CD4-positive, alpha-beta T cell treated with Interleukin-12 subunit alpha and Interleukin-12 subunit beta, for 1 hour (primary cell): ENCODE data around the gene CAMTA1.

Source experiments
- DNase-seq: peaks from one replicate; pipeline ENCODE4 v3.0.0-alpha.2; 2020

The CAMTA1 gene

GRCh38 chr1:7578206-7578605, 793.0 kb downstream of the CAMTA1 start:
- DNase-seq, result no peak

DNA sequence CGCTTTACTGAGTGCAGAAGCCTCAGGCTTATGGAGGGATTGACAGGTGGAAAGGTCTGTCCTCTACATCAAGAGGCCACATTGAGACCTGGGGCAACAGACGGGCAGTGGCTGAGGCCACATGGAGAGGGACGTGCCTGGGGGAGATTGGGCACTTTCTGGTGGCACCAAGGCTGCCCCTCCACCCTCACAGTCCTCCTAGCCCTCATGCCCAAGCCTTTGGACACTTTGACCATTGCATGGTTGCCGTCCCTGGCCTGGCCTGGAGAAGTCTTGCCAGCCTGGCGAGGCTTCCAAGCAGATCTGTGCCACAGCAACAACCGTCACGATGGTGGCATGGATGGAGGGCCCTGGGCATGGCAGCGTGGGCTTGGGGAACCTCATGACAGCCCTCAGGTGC, 793.8 kb downstream of the CAMTA1 start:
- DNase-seq, result no peak

DNA sequence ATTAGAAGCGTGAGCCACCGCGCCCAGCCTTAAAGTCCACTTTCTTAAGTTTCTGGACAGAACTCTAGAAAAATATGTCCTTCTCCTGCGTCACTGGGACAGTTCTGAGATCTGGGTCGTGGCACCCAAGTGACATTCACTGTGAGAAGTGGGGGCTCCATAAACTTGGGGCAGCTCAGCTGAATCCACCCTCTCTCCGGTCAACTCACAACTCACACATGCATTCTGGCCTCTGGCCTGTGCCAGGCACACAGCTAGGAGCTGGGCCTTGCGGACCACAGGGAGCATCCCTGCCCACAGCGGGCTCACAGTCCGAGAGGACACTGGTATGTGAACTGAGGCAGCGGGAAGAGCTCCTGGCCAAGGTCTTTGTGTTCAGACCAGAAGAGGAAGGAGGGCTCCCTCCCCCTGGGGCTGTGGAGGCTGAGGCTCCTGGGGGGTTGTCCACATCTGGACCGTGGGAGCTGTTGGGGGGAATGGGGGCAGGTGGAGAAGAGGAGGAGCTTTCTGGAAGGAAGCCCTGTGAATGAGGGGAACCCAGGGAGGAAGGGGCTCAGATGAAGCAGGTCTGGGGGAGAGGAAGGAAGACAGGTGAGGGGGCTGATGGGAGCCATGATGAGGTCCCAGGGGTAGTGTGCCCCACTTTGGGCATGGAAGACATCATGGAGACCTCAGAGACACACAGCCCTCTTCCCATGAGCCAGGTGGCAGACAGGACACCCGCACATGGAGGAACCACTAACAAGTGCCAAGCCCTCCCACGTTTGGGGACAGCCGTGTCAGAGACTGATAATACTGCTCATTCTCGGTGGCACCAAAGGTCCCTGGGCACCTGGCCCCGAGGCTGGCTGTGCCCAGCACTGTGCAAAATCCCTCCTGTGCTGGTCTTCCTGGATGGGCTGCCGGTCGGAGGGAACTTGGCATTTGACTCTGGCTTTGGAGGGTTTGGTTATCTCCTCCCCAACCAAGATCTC, 794.9 kb downstream of the CAMTA1 start:
- DNase-seq, result no peak

DNA sequence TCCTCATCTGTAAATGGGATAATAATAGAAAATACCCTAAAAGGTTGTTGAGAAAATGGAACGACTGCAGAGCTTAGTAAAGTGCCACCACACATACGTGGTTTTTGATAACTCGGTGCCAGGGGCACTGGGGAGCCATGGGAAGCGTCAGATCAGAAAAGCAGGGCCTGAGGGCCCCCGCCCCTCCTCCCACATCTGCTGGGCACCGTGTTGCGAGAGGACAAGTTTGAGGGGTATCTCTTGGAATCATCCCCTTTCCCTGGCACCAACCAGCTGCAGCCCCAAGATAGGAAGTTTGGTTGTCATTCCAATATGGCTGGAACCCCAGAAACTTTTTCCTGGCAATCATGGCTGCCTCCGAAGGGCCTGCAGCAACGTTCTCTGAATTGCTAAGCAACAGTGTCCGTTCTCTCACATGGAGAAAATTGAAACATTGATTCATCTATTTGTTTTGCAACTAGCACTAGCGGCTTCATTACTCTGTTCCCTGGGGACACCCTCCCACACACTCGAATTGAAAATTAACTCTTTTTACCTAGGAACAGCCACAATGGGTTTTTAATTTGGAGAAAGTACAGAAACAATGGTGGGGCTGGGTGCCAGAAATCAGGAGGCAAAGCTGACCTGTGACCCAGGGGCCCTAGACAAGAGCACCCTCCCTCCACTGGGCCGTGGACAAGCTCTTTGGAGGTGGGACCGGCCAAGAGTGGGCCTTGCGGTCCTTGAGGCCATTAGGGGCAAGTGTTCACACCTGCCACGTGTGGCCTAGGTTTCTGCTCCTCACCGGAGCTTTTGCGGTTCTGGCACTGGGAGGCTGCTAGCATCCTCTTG, 795.9 kb downstream of the CAMTA1 start:
- DNase-seq, result no peak

DNA sequence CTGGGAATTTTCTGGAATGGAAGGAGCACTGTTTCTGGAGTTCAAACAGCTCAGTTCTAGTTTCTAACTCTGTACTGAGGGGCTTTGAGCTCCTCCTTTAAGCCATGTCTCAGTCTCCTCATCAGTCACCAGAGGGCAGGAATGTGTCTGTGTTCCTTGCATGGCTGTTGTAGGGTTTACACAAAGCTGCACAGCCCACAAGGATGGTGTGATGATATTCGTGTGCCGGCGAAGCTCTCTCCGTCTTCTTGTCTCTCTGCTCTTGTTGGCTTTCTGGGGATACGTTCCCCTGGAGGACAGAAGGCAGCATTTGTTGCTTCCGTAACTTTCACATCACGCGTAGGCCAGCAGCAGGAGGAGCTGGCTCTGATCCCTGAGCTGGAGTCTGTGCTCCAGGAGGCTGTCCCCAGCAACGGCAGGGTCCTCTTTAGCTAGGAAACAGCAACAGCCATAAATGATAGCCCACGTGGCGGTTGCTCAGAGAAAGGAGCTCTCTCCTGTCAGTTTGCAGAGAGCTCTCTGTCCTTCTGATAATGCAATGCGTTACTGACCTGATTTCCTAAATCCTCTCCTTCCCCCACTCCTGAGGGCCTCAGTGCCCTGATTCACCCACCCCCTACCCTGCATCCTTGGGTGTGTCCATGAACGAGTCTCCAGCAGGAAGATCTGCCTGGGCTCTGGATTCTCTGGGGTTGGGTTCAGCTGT, 796.7 kb downstream of the CAMTA1 start:
- no peak for DNase-seq

DNA sequence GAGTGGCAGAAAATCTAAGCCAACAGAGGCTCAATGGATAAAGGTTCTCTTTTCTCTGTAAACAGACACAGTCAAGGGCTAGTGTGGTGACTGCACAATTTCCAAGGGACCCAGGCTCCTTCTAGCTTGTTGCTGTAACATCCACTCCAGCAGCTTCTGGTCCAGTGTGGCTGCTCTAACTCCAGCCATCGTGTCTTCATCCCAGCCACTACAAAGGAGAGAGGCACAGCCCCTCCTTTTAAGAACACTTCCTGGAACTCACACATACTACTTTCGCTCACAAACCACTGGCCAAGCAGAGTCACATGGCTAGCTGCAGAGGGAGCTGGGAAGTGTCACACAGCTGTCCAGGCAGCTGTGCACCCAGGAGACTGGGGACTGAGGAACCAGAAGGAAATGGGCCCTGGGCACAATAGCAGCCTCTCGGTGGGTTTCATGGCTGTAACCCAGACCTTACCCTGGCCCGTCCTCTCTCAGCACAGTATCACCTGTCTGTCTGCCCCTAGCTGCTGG, 797.3 kb downstream of the CAMTA1 start:
- no peak for DNase-seq

GRCh38 chr1:7583291-7584096, 798.2 kb downstream of the CAMTA1 start:
- DNase-seq, result no peak

DNA sequence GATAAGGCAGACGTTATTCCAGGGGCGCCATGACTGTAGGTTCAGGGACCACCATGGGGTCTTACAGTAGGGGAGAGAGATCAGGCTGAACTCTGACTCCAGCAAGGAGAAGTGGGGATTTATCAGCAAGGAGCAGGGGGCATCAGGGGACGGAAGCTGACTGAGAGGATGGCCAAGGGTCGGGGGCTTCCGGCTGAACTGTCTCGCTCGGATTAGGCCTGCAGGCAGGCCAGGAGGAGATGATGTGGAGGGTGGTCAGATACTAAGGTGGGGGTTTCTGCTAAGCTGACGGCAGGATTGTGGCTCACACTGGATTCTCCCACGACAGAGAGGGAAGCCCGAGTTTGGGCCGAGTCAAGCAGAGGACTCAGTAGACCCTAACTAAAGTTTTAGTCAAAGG, 798.9 kb downstream of the CAMTA1 start:
- no peak for DNase-seq

DNA sequence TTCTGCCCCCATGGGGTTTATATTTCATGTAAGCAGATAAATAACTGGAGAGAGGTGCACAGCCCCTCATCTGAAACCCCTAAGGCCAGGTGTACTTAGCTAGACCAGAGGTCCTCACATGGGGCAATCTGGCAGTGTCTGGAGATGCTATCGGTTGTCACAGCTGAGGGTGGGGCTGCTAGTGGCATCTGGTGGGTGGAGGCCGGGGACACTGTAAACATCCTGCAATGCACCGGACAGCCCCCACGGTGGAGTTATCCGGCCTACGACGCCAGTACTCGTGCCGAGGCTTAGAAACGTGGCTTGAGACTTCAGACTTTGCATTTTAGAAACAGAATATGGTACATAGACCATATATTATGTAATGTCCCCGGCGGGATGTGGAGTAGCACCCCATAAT, 799.4 kb downstream of the CAMTA1 start:
- no peak for DNase-seq

GRCh38 chr1:7585216-7585907, 800.1 kb downstream of the CAMTA1 start:
- no peak for DNase-seq

DNA sequence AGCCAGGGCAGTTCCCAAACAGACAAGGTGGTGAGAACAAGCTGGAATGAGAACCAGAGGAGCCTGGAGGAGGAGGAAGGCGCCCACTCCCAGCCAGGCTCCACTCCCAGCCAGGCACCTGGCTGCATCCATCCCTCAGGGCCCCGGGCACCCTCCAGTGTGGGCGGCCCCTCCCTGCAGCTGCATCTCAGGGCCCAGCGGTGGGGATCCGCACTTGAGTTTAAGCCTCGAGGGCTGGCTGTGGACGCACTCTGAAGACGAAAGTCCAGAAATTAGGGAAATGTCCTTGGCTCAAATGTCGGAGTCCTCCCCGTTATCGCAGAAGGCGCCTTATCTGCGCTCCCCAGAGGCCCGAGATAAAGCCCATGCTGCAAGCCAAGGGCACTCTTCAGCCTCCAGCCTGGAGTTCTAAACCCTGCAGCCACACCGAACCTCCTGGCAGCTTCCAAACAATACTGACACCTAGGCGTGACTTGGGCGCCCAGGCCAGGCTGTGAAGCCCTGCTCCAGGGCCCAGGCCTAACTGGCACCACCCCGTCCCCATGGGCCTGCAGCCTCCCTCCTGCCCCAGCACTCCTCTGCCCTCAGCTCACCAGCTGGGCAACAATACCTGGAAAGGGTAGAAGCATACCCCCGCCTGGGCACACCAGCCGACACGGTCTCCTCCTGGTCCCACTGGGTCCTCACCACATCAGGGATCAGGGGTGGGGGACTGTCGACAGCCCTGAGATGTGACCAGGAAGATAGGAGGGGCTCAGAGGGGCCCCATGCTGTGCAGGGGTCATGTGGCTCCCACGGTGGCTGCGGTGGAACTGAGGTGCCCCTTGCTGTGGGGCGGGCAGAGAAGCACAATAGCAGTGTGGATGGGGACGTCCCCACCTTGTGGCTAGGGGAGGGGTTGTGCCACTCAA, 801.0 kb downstream of the CAMTA1 start:
- no peak for DNase-seq

DNA sequence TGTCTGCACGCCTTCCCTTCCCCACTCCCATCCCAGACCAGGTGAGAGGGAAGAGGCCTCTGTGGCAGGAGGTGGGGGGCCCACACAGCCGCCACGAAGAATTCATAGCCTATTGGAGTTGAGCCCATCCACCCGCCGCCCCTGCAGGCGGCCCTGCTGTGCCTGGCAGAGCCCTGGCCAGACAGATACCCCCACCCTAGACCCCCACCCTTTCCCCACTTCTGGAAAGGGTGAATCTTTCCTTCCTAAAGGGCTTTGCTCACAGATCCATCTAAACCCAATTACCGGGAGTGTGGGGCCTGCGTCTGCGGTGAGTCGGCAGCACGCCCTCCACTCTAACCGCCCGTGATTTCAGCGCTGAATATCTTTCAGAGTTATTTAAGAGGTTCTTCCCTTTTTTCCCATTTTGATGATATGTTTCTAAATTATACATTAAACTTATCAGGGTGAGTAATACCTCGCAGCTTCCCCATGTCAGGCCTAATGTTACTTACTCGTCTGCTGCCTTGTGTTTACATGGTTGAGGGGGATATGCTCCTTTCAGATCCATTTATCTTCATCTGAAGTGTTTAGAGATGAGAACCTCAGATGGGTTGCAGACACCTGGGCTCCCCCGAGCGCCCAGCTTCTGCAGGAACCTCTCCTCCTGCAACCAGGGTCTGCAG, 802.0 kb downstream of the CAMTA1 start:
- no peak for DNase-seq

DNA sequence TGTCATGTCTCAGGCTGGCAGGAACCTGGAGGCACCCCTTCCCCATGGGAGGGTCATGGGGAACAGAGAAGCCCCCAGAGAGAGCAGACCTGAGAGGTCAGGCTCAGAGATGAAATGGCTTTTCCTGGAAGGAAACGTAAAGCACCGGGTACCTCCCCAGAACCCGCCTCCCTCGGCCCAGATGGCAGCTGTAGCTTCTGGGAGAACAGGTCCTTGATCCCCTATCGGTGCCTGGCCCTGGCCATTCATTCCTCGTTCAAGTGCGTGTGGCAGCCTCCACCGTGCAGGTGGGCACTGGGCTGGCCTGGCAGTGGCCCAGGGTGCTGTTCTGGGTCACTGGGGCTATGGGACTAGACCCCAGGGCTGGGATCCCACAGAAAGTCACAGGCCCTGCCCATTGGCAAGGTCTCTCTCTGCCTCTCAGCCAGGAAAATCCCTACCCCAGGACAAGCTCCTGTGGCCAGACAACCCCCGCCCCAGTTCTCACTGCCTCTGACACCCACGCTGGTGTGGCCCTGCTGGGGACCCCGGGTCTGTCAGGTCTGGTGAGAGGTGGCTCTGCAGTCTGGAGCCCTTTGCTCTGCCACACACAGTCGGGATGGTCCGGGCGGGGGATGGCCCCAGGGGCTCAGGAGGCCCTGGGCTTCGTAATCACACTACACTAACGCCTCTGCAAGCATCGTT, 802.7 kb downstream of the CAMTA1 start:
- no peak for DNase-seq

DNA sequence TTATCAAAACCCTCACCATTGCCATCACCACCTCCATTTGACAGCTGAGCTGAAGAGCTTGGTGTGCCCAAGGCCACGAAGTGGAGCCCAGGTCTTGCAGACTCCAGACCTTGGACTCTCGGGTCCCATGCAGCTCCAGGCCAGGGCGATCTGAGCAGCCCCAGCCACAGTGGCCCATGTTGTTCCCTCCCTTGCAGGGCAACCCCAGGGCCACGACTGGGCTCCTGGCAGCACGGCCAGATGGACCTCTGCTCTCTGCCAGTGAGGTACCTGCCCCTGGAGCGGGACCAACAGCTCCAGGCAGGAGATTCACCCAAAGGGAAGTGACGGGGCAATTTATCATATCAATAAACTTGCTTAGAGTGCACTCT, 803.2 kb downstream of the CAMTA1 start:
- DNase-seq, result no peak

- DNase-seq, result no peak
Measured at GRCh38 chr1:7589080-7589735, 804.0 kb downstream of the CAMTA1 start.

DNA sequence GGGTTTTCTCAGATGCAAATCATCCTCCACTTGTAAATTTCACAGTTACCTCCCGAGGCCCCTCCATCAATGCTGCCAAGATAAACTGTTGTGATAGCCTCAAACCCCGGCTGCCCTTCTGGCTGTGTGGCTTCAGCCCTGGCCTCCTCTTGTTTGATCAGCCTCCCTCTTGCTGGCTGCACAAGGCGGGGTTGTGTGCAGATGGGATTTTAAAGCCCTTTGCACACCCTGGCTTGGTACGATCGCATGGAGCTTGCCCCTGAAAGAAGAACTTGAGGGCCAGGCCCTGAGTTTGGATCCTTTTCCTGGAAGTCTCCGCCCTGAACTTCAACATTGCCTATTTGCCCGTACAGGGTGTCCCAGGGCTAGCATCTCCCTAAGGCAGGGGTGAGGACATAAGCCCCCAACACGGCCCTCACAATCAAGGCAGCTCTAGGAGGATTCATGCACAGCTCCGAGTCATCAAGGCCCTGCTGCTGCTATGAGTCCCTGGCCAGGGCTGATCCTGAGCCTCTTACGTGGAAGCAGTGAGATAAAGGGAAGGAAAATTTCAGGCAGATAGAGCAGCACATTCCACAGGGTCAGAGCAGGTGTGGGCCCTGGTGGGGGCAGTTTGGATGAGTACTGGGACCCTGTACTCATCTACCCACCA, 804.6 kb downstream of the CAMTA1 start:
- DNase-seq, result no peak

DNA sequence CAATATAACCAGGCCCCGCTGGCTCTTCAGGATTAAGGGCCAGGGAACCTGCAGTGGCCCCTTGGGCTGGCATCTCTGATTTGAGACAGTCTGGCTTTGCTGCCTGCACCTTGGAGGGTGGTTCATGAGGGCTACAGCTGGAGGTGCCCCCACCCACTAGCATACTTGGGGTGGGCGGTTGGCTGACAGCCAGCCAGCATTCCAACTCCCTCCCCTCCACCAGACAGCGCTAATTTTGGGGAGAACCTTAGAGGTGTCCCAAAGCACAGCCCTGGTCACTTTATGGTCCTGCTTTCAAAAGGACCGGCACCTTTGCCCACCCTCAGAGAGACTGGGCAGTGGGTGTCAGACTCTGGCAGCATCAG, 805.2 kb downstream of the CAMTA1 start:
- DNase-seq, result no peak

- no peak for DNase-seq
Measured at GRCh38 chr1:7591565-7591964, 806.3 kb downstream of the CAMTA1 start.
